GM12878 (cell line): Measurements from ENCODE around the gene AKAP11. TPM values are rescaled to one million over a fixed set of nuclear protein-coding genes. Genes with fewer than 3 reads are reported as not detected.

Experiments
- ATAC-seq: fragments of 200-7000 bp; cut with Tn5 transposase; 3 replicates; pipeline ENCODE4 v1.9.1; 2020; ENCODE audit warnings: mild to moderate bottlenecking, moderate library complexity
- BruUV-seq: library from RNA; stranded (reverse); fragments of 400-500 nt; replicated peaks from 2 replicates; lab custom pipeline; 2021; lab: Mats Ljungman, UMichigan
- CTCF ChIA-PET: fragments of 300-600 bp; sonication (Branson Sonifier 250); formaldehyde crosslinking; extraction: SDS; loops from one replicate; lab custom pipeline; 2021; ENCODE audit warnings: inconsistent platforms; lab: Yijun Ruan, JAX
- POLR2A ChIA-PET: fragments of 350-600 bp; formaldehyde crosslinking; extraction: SDS; loops from one replicate; lab custom pipeline; 2021; ENCODE audit warnings: inconsistent platforms; lab: Charles Lee
- RAD21 ChIA-PET: fragments of 300-600 bp; sonication (Branson Sonifier 250); formaldehyde crosslinking; loops from one replicate; lab custom pipeline; 2023; ENCODE audit warnings: antibody characterized with exemption; ENCODE audit not compliant: unreplicated experiment; lab: Charles Lee
- SMC1A ChIA-PET: fragments of 300-600 bp; sonication (Branson Sonifier 250); formaldehyde crosslinking; loops from one replicate; lab custom pipeline; 2023; ENCODE audit not compliant: unreplicated experiment, uncharacterized antibody; lab: Charles Lee
- DNase-seq: peaks from one replicate; pipeline ENCODE4 v3.0.0-alpha.2; 2011; ENCODE audit warnings: low read depth, low spot score
- FAIRE-seq: peaks from 3 replicates; lab custom pipeline; 2011; peaks lifted over from hg19 to GRCh38; lab: Jason Lieb, UNC
- H2AFZ ChIP-seq: 2 replicates; pipeline ENCODE4 v1.6.0; 2011; ENCODE audit warnings: low read depth, low read length, control low read depth; ENCODE audit not compliant: control insufficient read depth
- H3K27ac ChIP-seq: 2 replicates; pipeline ENCODE4 v1.5.1; 2011; ENCODE audit warnings: control low read depth; ENCODE audit not compliant: control insufficient read depth, insufficient read depth
- H3K27me3 ChIP-seq, 2 experiments: replicated peaks in 1 of 2; 2 replicates each; pipeline versions ENCODE4 v1.6.0 to v1.6.1; 2011; ENCODE audit warnings: low read length in 1 of 2; ENCODE audit not compliant: control insufficient read depth in 2 of 2, insufficient read depth in 2 of 2
- H3K36me3 ChIP-seq, 2 experiments: 2 replicates each; pipeline ENCODE4 v1.5.1; 2011; ENCODE audit warnings: low read length in 1 of 2; ENCODE audit not compliant: control insufficient read depth in 2 of 2, insufficient read depth in 2 of 2
- H3K4me1 ChIP-seq: 2 replicates; pipeline ENCODE4 v1.6.1; 2011; ENCODE audit warnings: mild to moderate bottlenecking, low read length, moderate library complexity, mixed read lengths; ENCODE audit not compliant: control insufficient read depth, insufficient read depth
- H3K4me2 ChIP-seq: 2 replicates; pipeline ENCODE4 v1.6.0; 2011; ENCODE audit warnings: control low read depth; ENCODE audit not compliant: control insufficient read depth, insufficient read depth
- H3K4me3 ChIP-seq: fragments of 200-600 bp; sonication (generic); 2 replicates; pipeline ENCODE4 v1.5.1; 2016
- H3K79me2 ChIP-seq: 2 replicates; pipeline ENCODE4 v1.6.0; 2011; ENCODE audit warnings: low read length; ENCODE audit not compliant: control insufficient read depth, insufficient read depth
- H3K9ac ChIP-seq: 2 replicates; pipeline ENCODE4 v1.8.0; 2011; ENCODE audit warnings: low read length, control low read depth, mixed read lengths; ENCODE audit not compliant: control insufficient read depth, insufficient read depth
- H3K9me3 ChIP-seq: replicated peaks from 3 replicates; pipeline ENCODE4 v1.5.1; 2011; ENCODE audit warnings: mild to moderate bottlenecking, low read length; ENCODE audit not compliant: control insufficient read depth, insufficient read depth
- H4K20me1 ChIP-seq: 2 replicates; pipeline ENCODE4 v1.6.0; 2011; ENCODE audit not compliant: control insufficient read depth, insufficient read depth
- ASH2L ChIP-seq: fragments of 300-600, 200-600 bp; sonication (generic); IDR thresholded peaks from 2 replicates; pipeline ENCODE4 v1.6.1; 2017; ENCODE audit warnings: low read depth, mild to moderate bottlenecking, borderline replicate concordance
- BCL3 ChIP-seq: IDR thresholded peaks from 2 replicates; pipeline ENCODE4 v1.6.1; 2011; ENCODE audit warnings: borderline replicate concordance, low read depth, mild to moderate bottlenecking, moderate library complexity, low read length; ENCODE audit not compliant: insufficient read depth, poor library complexity, severe bottlenecking
- BRCA1 ChIP-seq: IDR thresholded peaks from 2 replicates; pipeline ENCODE4 v1.6.1; 2011; ENCODE audit warnings: low read depth, low read length, improper control_type of control experiment
- CREM ChIP-seq: IDR thresholded peaks from 2 replicates; pipeline ENCODE4 v1.6.1; 2014; ENCODE audit warnings: antibody characterized with exemption, low read depth
- PBX3 ChIP-seq: IDR thresholded peaks from 2 replicates; pipeline ENCODE4 v1.6.1; 2011; ENCODE audit warnings: mild to moderate bottlenecking, low read depth, low read length, moderate library complexity; ENCODE audit not compliant: insufficient replicate concordance
- STAT1 ChIP-seq: fragments of 450-650 bp; conservative IDR thresholded peaks from 2 replicates; pipeline ENCODE4 v1.6.1; 2014; ENCODE audit warnings: antibody characterized with exemption, mild to moderate bottlenecking
- TCF12 ChIP-seq: IDR thresholded peaks from 2 replicates; pipeline ENCODE4 v1.6.1; 2011; ENCODE audit warnings: low read depth, mild to moderate bottlenecking, low read length
- WGBS: methylation state at CpG from one replicate; pipeline ENCODE4 v1.1.6; 2016; ENCODE audit warnings: low lambda C conversion rate; ENCODE audit not compliant: insufficient replicate concordance, insufficient coverage; ENCODE audit errors: missing lambda C conversion rate; 5-methylcytosine and 5-hydroxymethylcytosine counted together
- in situ Hi-C: fragments of 300-500 bp; cut with MboI; formaldehyde crosslinking; loops from 9 replicates; pipeline ENCODE4 v1.14.3; 2018; ENCODE audit warnings: mixed read lengths
- intact Hi-C: fragments of 100-400 bp; cut with micrococcal nuclease; formaldehyde crosslinking; loops from one replicate; pipeline ENCODE4 v1.14.2; 2022; ENCODE audit not compliant: unreplicated experiment
- polyA plus RNA-seq, 11 experiments: library from polyadenylated mRNA; depleted of rRNA in 4 of 11; unstranded in 6 of 11; stranded (reverse) in 5 of 11; fragments of >200 nt; fragmentation: Nextera tagmentation in 4 of 11; fragmentation: Illumina TruSeq in 1 of 11; extraction: Ambion mirVana in 4 of 11; extraction: Trizol in 1 of 11; gene quantifications; 1 replicate in 1 of 11; 2 replicates in 10 of 11; pipeline versions ENCODE4 v1.2.1 to v1.2.3, GENCODE V29; 2011 to 2016; ENCODE audit warnings: inconsistent platforms in 2 of 11, missing spikeins in 2 of 11, low read depth in 1 of 11
- total RNA-seq, 4 experiments: library from RNA; depleted of rRNA in 3 of 4; stranded (reverse); fragments of >200 nt in 3 of 4; fragmentation: Illumina TruSeq in 1 of 4; extraction: Trizol in 1 of 4; gene quantifications; 2 replicates each; pipeline versions ENCODE4 v1.2.1 to v1.2.3, GENCODE V29; 2013 to 2021

AKAP11 gene
- total and polyA plus RNA-seq, 10 of the 15 experiments (the other 5 are each of a cell fraction or from before 2014, with no cell fraction given): 4.8 to 36.8 (median 17.9) TPM

- WGBS: 99% methylated on average over 7 of the region's 7 CpGs
- Histone ChIP-seq H2AFZ (no peak overlapping the region), H3K9me3 (no peaks in the 10 kb centered on the region), H3K36me3 (no peaks in the 10 kb centered on the region), H3K4me1 (peaks cover 9% of the 10 kb centered on the region), H4K20me1 (no peaks in the 10 kb centered on the region), H3K9ac (no peak overlapping the region), H3K4me2 (no peak overlapping the region), H3K27ac (no peak overlapping the region), H3K4me3 (no peak overlapping the region), H3K79me2 (no peaks in the 10 kb centered on the region), H3K27me3 (no peaks in the 10 kb centered on the region)
- TF ChIP-seq BCL3 (no peak), BRCA1 (no peak), TCF12 (no peak), CREM (no peak), PBX3 (no peak), ASH2L (no peak), STAT1 (no peak)
- POLR2A ChIA-PET: interaction anchor here (1.0 kb wide), 1 partner anchor 23 kb away, joined by 3 read pairs; no protein-coding TSS in a partner anchor
- no peak for DNase-seq
- FAIRE-seq: no peak
- SMC1A ChIA-PET: interaction anchor here (0.6 to 1.6 kb wide), 5 partner anchors 10 to 1252 kb away, joined by 3 to 7 read pairs (median 4); no protein-coding TSS in a partner anchor
- intact Hi-C loops (loop anchor here (10.0 kb wide), 1 partner anchor 547 kb away; no protein-coding TSS in a partner anchor), in situ Hi-C loops (loop anchor here (25.0 kb wide), 1 partner anchor 1449 kb away; the partner anchor contains the start of gene ENOX1)
- no TSS peak for BruUV-seq
- RAD21 ChIA-PET: interaction anchor here (4.5 kb wide), 1 partner anchor 140 kb away, joined by 25 read pairs; no protein-coding TSS in a partner anchor
- CTCF ChIA-PET: interaction anchor here (1.1 to 1.4 kb wide), 2 partner anchors 140 to 256 kb away, joined by 3 to 7 read pairs; no protein-coding TSS in a partner anchor
- no peak for ATAC-seq
Measured at GRCh38 chr13:42337808-42338600, 66.1 kb downstream of the AKAP11 start.
